ENCODE data around the gene SHISA9.
"Not testable (repeated sequence)": the region's sequence is repeated elsewhere in the genome, so short reads cannot be mapped to it uniquely, and the experiment has no call there.

SHISA9 gene

GRCh38 chr16:12899529-12900143 is 1.8 kb upstream of the SHISA9 start:
- DNase-seq (ENCODE audit: low read depth in 4 of 4, low spot score in 1 of 4) = no peak

DNA sequence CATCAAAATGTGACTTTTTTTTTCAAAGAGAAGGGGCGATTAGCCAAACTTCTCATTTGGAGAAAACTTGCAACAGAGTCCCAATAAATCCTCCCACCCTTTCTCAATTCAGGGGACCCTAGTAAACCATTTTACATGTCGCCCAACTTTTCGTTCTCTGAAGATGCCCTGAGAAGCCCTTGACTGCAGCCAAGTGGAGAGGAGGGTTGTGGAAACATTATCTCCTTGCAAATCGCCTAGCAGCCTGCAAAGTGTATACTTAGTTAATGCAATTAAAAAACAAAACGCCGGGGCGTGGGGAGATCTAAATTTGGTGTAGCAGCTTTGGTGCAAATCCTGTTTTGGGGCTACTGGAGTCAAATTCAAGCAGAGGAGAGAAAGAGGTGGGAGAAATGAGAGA is 1.2 kb upstream of the SHISA9 start:
- no peak for DNase-seq (ENCODE audit: low read depth in 4 of 4, low spot score in 1 of 4)

- DNase-seq (ENCODE audit: low read depth in 4 of 4, low spot score in 1 of 4) = no peak
Measured at GRCh38 chr16:12900599-12901203, 697 bp upstream of the SHISA9 start.

GRCh38 chr16:12901204-12901596 is 198 bp upstream of the SHISA9 start:
- DNase-seq (ENCODE audit: low read depth in 4 of 4, low spot score in 1 of 4) = no peak

DNA sequence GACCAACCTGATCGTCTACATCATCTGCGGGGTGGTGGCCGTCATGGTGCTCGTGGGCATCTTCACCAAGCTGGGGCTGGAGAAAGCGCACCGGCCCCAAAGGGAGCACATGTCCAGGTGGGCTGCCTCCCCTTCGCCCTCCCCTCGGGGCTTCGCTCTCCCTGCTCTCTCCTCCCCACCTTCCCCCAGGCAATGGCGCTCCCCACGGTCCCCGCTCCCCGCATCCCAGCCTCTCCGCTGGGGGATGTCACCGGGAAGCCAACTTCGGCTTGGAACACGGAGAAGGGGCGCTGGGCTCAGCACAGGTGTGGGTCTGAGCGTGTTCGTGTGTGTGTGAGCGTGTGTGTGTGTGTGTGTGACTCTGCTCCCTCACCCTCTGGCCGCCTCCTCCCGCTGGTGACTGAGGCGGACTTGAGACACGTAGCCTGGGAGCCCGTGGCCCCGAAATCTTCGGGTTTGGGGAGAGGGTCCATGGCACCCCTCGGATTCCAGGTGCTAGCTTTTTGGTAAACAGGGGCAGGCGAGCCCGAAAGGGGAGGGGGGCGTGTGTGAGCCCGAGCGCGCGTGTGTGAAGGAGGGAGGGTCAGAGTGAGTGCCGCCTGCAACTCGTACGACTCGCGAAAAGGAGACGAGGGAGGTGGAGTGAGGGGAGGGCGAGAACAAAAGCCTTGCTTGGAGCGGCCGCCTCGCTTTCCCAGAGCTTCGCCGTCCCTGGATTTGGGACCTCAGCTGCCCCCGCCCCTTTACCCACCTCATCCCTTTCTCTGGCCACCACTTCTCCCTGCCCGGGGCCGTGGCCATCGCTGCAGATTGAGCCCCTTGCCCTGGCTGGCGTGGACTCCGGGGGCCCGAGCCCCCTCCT is 1.3 kb downstream of the SHISA9 start:
- no peak for DNase-seq (ENCODE audit: low read depth in 4 of 4, low spot score in 1 of 4)

DNA sequence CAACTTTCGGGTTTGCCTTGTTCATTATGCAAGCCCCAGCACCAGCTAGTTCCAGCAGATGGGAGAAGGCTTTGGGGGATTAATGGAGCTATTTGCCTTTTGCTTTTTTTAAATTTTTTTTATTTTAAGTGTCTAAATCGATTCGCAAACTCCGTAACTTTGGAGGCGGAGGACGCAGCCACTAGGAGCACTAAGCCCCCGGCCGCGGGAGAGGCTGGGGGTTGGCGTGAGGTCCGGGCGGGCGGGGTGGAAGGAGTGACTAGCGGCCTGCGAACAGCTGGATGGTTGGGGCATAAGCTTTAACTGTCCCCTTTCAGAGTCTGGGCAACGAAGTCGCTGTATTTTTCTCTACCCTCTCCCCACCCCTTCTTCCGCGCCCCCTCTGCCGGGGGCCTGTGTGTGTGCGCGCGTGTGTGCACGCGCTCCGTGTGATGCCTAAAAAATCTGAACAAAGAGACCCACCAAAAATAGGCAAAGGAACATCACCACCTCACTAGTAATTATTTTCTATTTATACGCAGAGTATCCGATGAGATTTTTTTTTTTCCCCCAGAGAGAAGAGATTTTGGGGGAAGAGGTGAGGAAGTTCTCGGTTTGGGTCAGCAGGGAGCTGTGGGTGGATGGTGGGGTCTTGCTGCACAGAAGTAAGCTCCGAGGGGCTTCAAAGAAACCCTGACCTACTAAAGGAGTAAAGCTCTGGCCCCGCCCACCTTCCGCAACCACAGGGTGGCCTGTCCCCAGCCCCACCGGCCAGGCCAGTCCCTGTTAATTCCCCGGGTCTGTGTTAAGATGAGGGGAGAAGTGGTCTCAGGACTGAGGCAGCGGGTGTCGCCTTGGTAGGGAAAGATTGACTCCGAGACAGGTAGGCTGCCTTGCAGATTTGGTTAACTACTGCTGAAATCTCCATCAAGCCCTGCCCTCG is 2.3 kb downstream of the SHISA9 start:
- no peak for DNase-seq (ENCODE audit: low read depth in 4 of 4, low spot score in 1 of 4)

- DNase-seq (ENCODE audit: low read depth in 4 of 4, low spot score in 1 of 4) = no peak
Measured at GRCh38 chr16:12904329-12904671, 2.9 kb downstream of the SHISA9 start.

GRCh38 chr16:12906271-12906670 is 4.9 kb downstream of the SHISA9 start:
- no peak for DNase-seq (ENCODE audit: low read depth in 4 of 4, low spot score in 1 of 4)

DNA sequence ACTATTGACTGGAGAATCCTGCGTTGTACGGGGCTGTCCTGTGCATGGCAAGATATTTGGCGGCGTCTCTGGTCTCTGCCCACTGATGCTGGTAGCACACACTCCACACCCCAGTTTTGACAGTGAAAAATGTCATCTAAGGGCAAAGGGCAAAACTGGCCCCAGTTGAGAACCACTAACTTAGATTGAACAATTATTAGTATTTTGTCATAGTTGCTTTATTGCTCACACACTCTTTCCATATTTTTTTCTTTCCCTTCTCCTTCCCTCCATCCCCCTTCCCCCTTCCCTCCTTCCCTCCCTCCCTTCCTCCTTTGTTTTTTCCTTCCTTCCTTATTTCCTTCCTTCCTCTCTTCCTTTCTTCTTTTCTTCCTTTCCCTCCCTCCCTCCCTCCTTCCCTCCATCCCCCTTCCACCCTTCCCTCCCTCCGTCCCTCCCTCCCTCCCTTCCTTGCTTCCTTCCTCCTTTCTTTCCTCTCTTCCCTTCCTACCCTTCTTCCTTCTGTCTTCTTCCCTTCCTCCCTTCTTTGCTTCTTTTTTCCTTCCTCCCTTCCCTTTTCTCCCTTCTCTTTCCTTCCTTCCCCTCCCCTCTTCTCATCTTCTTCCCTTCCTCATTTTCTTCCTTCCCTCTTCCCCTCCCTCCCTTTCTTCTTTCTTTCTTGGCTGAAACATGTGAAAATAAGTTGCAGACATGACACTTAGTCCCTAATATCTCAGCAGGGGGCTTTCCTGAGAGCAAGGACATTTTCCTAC is 5.5 kb downstream of the SHISA9 start:
- no peak for DNase-seq (ENCODE audit: low read depth in 4 of 4, low spot score in 1 of 4)

DNA sequence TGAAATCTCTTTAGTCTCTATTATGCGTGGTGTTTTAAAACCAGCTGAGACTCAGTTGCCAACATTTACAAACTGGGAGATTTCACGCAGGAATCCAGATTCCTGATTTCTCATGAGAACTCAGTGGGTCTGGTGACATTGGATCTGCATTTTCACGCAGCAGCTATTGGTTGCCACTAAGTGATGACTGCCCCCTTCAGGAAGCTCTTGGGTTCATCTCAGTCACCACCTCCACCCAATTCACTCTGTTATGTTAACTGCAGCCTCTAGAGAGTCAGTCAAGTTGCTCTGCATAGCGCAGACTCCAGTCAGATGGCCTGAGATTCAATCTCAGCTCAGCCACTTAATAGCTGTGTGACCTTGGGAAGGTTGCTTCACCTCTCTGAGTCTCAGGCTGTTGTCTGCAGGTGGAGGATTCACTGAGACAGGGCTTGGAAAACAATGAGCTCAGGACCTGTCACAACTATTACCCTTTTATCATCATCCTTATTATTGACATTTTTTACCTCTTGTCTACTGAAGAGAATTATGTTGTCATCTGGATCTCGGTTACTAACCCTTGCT is 6.4 kb downstream of the SHISA9 start:
- no peak for DNase-seq (ENCODE audit: low read depth in 4 of 4, low spot score in 1 of 4)

- DNase-seq (ENCODE audit: low read depth in 4 of 4, low spot score in 1 of 4) = no peak
Measured at GRCh38 chr16:12917246-12917645, 15.8 kb downstream of the SHISA9 start.

GRCh38 chr16:12917653-12918052 is 16.3 kb downstream of the SHISA9 start:
- DNase-seq (ENCODE audit: low read depth in 4 of 4, low spot score in 1 of 4) = no peak

- no peak for DNase-seq (ENCODE audit: low read depth in 4 of 4, low spot score in 1 of 4)
Measured at GRCh38 chr16:12920739-12921138, 19.3 kb downstream of the SHISA9 start.

DNA sequence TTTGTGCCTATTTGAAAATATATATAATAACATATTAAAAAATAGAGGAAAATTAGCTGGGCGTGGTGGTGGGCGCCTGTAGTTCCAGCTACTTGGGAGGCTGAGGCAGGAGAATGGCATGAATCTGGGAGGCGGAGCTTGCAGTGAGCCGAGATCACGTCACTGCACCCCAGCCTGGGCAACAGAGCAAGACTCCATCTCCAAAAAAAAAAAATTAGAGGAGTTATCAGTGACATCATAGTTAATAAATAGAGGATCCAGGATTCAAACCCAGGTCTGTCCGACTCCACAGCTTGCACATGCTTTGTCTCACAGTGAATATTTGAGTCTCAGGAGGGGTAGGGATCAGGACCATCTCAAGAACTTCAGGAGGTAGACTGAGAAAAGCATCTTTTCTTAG is 22.2 kb downstream of the SHISA9 start:
- DNase-seq (ENCODE audit: low read depth in 4 of 4, low spot score in 1 of 4) = not testable (repeated sequence)

GRCh38 chr16:12925026-12925800 is 23.8 kb downstream of the SHISA9 start:
- no peak for DNase-seq (ENCODE audit: low read depth in 4 of 4, low spot score in 1 of 4)

DNA sequence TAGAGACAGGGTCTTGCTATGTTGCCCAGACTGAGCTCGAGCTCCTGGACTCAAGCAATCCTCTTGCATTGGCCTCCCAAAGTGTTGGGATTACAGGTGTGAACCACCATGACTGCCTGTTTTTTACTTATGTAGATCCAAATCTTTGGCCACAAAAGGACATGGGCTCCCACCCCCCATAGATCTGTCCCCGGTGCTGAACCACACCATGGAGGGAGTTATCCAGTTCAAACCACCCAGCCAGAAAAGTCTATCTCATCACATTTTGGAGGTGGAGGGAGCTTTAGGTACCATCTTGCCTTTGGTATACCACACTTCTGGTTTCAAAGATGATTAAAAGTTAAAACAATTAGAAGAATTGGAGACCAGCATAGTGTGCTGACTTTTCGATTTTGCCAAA is 26.2 kb downstream of the SHISA9 start:
- DNase-seq (ENCODE audit: low read depth in 4 of 4, low spot score in 1 of 4) = no peak

DNA sequence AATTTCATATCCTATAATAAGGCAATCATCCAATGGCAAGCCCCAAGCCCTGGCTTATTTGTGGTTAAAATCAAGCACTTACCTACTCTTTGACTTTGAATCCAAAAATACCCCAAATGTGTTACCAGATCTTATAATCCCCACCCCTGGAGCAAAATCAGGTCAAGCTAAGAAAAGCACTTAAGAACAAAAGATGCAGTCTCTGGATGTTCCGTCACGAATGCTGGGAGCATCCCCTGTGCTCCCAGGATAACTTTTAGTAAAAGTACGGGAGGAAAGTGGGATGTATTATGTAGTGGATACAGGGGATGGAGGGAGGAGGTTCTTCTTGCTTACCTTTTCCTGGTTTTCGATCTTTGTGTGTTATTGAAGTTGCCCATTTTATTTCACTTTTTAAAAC is 29.5 kb downstream of the SHISA9 start:
- no peak for DNase-seq (ENCODE audit: low read depth in 4 of 4, low spot score in 1 of 4)

DNA sequence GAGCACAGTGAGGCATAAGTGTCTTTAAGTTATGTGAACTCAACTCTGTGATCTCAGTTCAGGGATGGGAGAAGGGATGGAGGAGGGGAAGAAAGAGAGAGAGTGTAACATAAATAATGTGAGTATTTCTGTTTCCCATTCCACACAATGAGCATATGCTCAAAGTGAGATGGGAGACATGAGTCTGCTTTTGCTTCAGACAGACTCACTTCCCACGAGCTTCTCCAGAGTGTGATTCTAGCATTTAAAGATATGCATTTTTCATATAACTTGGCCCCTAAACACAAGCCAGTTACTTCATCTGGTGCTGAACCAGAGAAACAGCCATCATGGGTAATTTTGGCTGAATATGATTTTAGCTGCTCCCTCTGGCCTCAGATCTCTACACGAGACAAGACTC is 35.0 kb downstream of the SHISA9 start:
- DNase-seq (ENCODE audit: low read depth in 4 of 4, low spot score in 1 of 4) = no peak

GRCh38 chr16:12941896-12942295 is 40.5 kb downstream of the SHISA9 start:
- no peak for DNase-seq (ENCODE audit: low read depth in 4 of 4, low spot score in 1 of 4)

DNA sequence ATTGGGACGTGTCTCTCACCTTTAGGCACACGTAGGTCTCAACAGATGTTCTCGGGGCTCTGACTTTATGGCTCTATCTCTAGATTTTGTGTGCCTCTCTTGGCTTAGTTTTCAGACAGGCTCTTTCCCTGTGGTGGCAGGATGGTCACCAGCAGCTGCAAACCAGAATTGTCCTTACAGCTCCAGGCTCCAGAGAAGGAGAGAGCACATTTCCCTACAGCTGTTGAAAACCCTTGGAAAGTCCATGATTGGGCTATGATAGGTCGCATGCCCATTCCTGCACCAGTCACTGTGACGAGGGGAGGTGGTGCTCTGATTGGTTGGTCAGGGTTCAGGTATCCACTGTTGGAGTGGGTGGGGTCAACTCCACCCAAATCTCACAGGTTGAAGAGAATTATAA is 41.5 kb downstream of the SHISA9 start:
- no peak for DNase-seq (ENCODE audit: low read depth in 4 of 4, low spot score in 1 of 4)
